OCI-LY7 (cell line): Measurements from ENCODE around the gene ALDH3A1.

Experiments used
- CTCF ChIP-seq: fragments of 200-600 bp; sonication (generic); conservative IDR thresholded peaks from 2 replicates; pipeline ENCODE4 v1.5.1; 2014; ENCODE audit warnings: mild to moderate bottlenecking, antibody characterized with exemption, low read length, moderate library complexity, mixed read lengths
- EZH2phosphoT487 ChIP-seq: fragments of 200-600 bp; sonication (generic); IDR thresholded peaks from 2 replicates; pipeline ENCODE4 v1.6.1; 2018; ENCODE audit warnings: low read depth, borderline replicate concordance, mild to moderate bottlenecking, mixed run types, antibody characterized with exemption, low read length, moderate library complexity, mixed read lengths

DNA sequence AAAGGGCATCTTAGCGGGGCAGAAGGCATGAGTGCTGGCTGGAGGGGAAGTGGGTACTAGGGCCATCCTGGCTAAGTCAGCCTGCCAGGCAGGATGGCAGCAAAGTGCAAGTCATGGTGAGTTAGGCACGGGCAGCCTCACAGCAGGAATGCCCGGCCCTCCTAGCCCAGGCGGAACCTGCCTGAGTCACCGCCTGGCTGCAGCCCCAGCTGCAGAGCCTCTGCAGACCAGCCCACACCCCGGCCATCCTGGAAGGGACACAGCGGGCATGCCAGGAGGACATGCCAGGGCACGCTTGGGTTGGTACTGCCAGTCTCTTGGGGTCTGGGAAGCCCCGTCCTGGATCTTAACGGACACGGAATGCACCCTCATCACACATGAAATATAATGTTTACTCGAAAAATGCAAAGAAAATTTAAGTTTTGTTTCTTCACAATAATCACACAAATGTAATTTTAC lies 5.0 kb upstream of the ALDH3A1 start:
- TF ChIP-seq CTCF (no peak), EZH2phosphoT487 (no peak)
